Measurements from ENCODE around the gene TESK1.

- TF ChIP-seq CTCF (IDR thresholded peaks at IDR 0.05) (no peak), POLR2AphosphoS5 (IDR thresholded peaks at IDR 0.05) (peak in 2 of 3 donors; percentile 18 to 50), POLR2A (IDR thresholded peaks at IDR 0.05) (no peak)
Measured at GRCh38 chr9:35604578-35605350, at the start of gene TESK1.
